ENCODE results near the gene PRUNE2.

PRUNE2 gene

GRCh38 chr9:76729980-76730737 is 175.8 kb downstream of the PRUNE2 start:
- no peaks in the 10 kb centered on the region for H3K9me3 ChIP-seq (ENCODE audit: insufficient read depth, low read length, severe bottlenecking)
- no peak for ATAC-seq (ENCODE audit: insufficient read depth, low read depth)
- H4K20me1 ChIP-seq (ENCODE audit: insufficient read depth, low read length) = no peaks in the 10 kb centered on the region
- TF ChIP-seq CTCF (IDR thresholded peaks at IDR 0.05; ENCODE audit: borderline replicate concordance, extremely low read depth, low read length, poor library complexity, severe bottlenecking) = no peak
- TF ChIP-seq EZH2 (IDR thresholded peaks at IDR 0.05; ENCODE audit: borderline replicate concordance, low read depth, low read length, severe bottlenecking) = no peak
- no peaks in the 10 kb centered on the region for H3K79me2 ChIP-seq (ENCODE audit: insufficient read depth, low read length)
- DNase-seq = no peak
- H3K4me3 ChIP-seq (ENCODE audit: low read depth in 1 of 2, low read length in 2 of 2) = no peak overlapping the region
- H3K4me1 ChIP-seq (ENCODE audit: insufficient read depth, low read length) = no peaks in the 10 kb centered on the region
- no peaks in the 10 kb centered on the region for H3K27me3 ChIP-seq (ENCODE audit: insufficient read depth, low read length, poor library complexity)
- H3K36me3 ChIP-seq (ENCODE audit: insufficient read depth, low read length) = no peaks in the 10 kb centered on the region
- H3K27ac ChIP-seq (ENCODE audit: low read length) = no peak overlapping the region
- no peak overlapping the region for H3K4me2 ChIP-seq (ENCODE audit: insufficient read depth, low read length)
- H3K9ac ChIP-seq (ENCODE audit: low read depth, low read length) = no peak overlapping the region
- no peak overlapping the region for H2AFZ ChIP-seq (ENCODE audit: low read depth, low read length)

GRCh38 chr9:76729116-76729515 is 176.8 kb downstream of the PRUNE2 start:
- H3K4me2 ChIP-seq (ENCODE audit: insufficient read depth, low read length) = no peak overlapping the region
- H4K20me1 ChIP-seq (ENCODE audit: insufficient read depth, low read length) = no peaks in the 10 kb centered on the region
- H3K9me3 ChIP-seq (ENCODE audit: insufficient read depth, low read length, severe bottlenecking) = no peaks in the 10 kb centered on the region
- ATAC-seq (ENCODE audit: insufficient read depth, low read depth) (no peak), DNase-seq (no peak)
- H2AFZ ChIP-seq (ENCODE audit: low read depth, low read length) = no peak overlapping the region
- H3K27ac ChIP-seq (ENCODE audit: low read length) = no peak overlapping the region
- no peaks in the 10 kb centered on the region for H3K36me3 ChIP-seq (ENCODE audit: insufficient read depth, low read length)
- TF ChIP-seq EZH2 (IDR thresholded peaks at IDR 0.05; ENCODE audit: borderline replicate concordance, low read depth, low read length, severe bottlenecking) (no peak), CTCF (IDR thresholded peaks at IDR 0.05; ENCODE audit: borderline replicate concordance, extremely low read depth, low read length, poor library complexity, severe bottlenecking) (no peak)
- H3K27me3 ChIP-seq (ENCODE audit: insufficient read depth, low read length, poor library complexity) = no peaks in the 10 kb centered on the region
- H3K4me1 ChIP-seq (ENCODE audit: insufficient read depth, low read length) = no peaks in the 10 kb centered on the region
- no peak overlapping the region for H3K4me3 ChIP-seq (ENCODE audit: low read depth in 1 of 2, low read length in 2 of 2)
- H3K9ac ChIP-seq (ENCODE audit: low read depth, low read length) = no peak overlapping the region
- H3K79me2 ChIP-seq (ENCODE audit: insufficient read depth, low read length) = no peaks in the 10 kb centered on the region

GRCh38 chr9:76725885-76726284 is 180.0 kb downstream of the PRUNE2 start:
- no peak overlapping the region for H3K9ac ChIP-seq (ENCODE audit: low read depth, low read length)
- no peak for ATAC-seq (ENCODE audit: insufficient read depth, low read depth)
- no peaks in the 10 kb centered on the region for H4K20me1 ChIP-seq (ENCODE audit: insufficient read depth, low read length)
- no peak overlapping the region for H3K4me2 ChIP-seq (ENCODE audit: insufficient read depth, low read length)
- no peak for TF ChIP-seq EZH2 (IDR thresholded peaks at IDR 0.05; ENCODE audit: borderline replicate concordance, low read depth, low read length, severe bottlenecking)
- no peak for TF ChIP-seq CTCF (IDR thresholded peaks at IDR 0.05; ENCODE audit: borderline replicate concordance, extremely low read depth, low read length, poor library complexity, severe bottlenecking)
- H3K27me3 ChIP-seq (ENCODE audit: insufficient read depth, low read length, poor library complexity) = no peaks in the 10 kb centered on the region
- no peak for DNase-seq
- H3K27ac ChIP-seq (ENCODE audit: low read length) = no peak overlapping the region
- no peaks in the 10 kb centered on the region for H3K36me3 ChIP-seq (ENCODE audit: insufficient read depth, low read length)
- H3K4me3 ChIP-seq (ENCODE audit: low read depth in 1 of 2, low read length in 2 of 2) = no peak overlapping the region
- no peak overlapping the region for H2AFZ ChIP-seq (ENCODE audit: low read depth, low read length)
- H3K4me1 ChIP-seq (ENCODE audit: insufficient read depth, low read length) = no peaks in the 10 kb centered on the region
- no peaks in the 10 kb centered on the region for H3K79me2 ChIP-seq (ENCODE audit: insufficient read depth, low read length)
- H3K9me3 ChIP-seq (ENCODE audit: insufficient read depth, low read length, severe bottlenecking) = no peaks in the 10 kb centered on the region
